ENCODE data around the gene AHR. TPM values are rescaled to one million over a fixed set of nuclear protein-coding genes. Genes with fewer than 3 reads are reported as not detected.

AHR gene
- total RNA-seq, 1 donor from 2014 or later = 1.7 TPM

DNA sequence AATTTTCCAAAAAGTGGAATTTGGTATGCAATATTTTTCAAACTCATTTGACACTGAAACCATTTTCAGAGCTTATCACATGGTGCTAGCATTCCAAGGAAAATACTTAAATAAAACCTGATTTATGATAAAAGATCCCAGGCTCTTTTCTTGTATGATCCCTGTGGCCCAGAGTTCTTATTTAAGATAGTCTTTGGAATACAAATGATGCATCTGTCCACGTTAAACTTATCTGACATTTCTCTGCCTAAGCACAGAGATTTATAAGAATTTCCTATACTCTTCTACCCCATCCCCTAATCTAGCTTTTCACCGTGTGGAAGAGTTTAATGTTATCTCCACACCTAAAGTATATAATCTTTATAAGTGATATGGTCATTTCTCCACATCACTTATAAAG, 66.2 kb downstream of the AHR start:
- no peaks in the 10 kb centered on the region for H3K27me3 Mint-ChIP-seq (ENCODE audit: unreplicated experiment)
- H3K9me3 Mint-ChIP-seq (ENCODE audit: unreplicated experiment) = no peaks in the 10 kb centered on the region
- TF ChIP-seq, protein P1, sequence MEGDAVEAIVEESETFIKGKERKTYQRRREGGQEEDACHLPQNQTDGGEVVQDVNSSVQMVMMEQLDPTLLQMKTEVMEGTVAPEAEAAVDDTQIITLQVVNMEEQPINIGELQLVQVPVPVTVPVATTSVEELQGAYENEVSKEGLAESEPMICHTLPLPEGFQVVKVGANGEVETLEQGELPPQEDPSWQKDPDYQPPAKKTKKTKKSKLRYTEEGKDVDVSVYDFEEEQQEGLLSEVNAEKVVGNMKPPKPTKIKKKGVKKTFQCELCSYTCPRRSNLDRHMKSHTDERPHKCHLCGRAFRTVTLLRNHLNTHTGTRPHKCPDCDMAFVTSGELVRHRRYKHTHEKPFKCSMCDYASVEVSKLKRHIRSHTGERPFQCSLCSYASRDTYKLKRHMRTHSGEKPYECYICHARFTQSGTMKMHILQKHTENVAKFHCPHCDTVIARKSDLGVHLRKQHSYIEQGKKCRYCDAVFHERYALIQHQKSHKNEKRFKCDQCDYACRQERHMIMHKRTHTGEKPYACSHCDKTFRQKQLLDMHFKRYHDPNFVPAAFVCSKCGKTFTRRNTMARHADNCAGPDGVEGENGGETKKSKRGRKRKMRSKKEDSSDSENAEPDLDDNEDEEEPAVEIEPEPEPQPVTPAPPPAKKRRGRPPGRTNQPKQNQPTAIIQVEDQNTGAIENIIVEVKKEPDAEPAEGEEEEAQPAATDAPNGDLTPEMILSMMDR (IDR thresholded peaks at IDR 0.05; ENCODE audit: partially characterized antibody, unreplicated experiment) = no peak
- DNase-seq = no peak
- H3K36me3 Mint-ChIP-seq (ENCODE audit: unreplicated experiment) = no peaks in the 10 kb centered on the region
- no peak overlapping the region for H3K27ac Mint-ChIP-seq (ENCODE audit: unreplicated experiment)
- no peak overlapping the region for H3K4me3 Mint-ChIP-seq (ENCODE audit: unreplicated experiment)
- H3K4me1 Mint-ChIP-seq (ENCODE audit: low read depth, unreplicated experiment) = no peaks in the 10 kb centered on the region

DNA sequence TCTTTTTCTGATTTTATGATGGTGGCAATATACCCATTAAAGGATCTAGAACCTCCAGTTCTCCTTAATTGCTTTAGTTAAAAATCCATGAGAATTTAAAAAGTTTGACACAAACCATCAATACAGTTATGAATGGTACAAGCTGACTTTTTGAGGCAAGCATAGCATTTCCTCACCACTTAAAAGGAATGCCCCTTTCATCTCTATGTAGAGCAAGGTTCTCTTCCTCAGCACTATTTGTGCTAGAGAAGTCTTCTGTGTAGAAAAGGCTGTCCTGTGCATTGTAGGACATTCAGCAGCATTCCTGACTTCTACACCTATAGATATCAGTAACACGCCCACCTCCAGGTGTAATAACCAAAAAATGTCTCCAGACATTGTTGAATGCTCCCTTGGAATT, 67.3 kb downstream of the AHR start:
- TF ChIP-seq, protein P1 (IDR thresholded peaks at IDR 0.05; ENCODE audit: partially characterized antibody, unreplicated experiment) = no peak
- Mint-ChIP-seq H3K27ac (ENCODE audit: unreplicated experiment) (no peak overlapping the region), H3K4me3 (ENCODE audit: unreplicated experiment) (no peak overlapping the region)

DNA sequence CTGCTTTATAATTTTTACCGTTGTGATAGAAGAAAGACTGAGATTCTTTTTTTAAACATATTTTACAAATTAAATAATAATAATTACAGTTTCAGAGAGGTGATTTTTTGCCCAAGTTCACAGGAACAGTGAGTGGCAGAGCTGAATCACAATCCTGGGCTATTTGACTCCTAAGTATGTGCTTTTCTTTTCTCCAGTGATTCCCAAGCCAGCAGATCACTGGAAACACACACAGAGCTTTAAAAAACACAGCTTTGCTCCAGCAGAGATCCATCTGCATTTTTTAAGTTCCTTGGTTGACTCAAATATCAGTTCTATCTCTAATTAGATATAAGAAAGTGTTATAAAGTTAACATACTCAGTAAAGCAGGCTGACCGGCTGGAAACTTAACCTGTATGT, 69.0 kb downstream of the AHR start:
- Mint-ChIP-seq H3K4me3 (ENCODE audit: unreplicated experiment) (no peak overlapping the region), H3K27ac (ENCODE audit: unreplicated experiment) (no peak overlapping the region), H3K9me3 (ENCODE audit: unreplicated experiment) (no peaks in the 10 kb centered on the region), H3K36me3 (ENCODE audit: unreplicated experiment) (no peaks in the 10 kb centered on the region), H3K27me3 (ENCODE audit: unreplicated experiment) (no peaks in the 10 kb centered on the region), H3K4me1 (ENCODE audit: low read depth, unreplicated experiment) (no peaks in the 10 kb centered on the region)
- TF ChIP-seq, protein P1 (IDR thresholded peaks at IDR 0.05; ENCODE audit: partially characterized antibody, unreplicated experiment) = no peak
- no peak for DNase-seq

More for the DNA sequence above, 67.3 kb downstream of the AHR start:
- Mint-ChIP-seq H3K27me3 (ENCODE audit: unreplicated experiment) (no peaks in the 10 kb centered on the region), H3K36me3 (ENCODE audit: unreplicated experiment) (no peaks in the 10 kb centered on the region), H3K4me1 (ENCODE audit: low read depth, unreplicated experiment) (no peaks in the 10 kb centered on the region), H3K9me3 (ENCODE audit: unreplicated experiment) (no peaks in the 10 kb centered on the region)
- DNase-seq = no peak

DNA sequence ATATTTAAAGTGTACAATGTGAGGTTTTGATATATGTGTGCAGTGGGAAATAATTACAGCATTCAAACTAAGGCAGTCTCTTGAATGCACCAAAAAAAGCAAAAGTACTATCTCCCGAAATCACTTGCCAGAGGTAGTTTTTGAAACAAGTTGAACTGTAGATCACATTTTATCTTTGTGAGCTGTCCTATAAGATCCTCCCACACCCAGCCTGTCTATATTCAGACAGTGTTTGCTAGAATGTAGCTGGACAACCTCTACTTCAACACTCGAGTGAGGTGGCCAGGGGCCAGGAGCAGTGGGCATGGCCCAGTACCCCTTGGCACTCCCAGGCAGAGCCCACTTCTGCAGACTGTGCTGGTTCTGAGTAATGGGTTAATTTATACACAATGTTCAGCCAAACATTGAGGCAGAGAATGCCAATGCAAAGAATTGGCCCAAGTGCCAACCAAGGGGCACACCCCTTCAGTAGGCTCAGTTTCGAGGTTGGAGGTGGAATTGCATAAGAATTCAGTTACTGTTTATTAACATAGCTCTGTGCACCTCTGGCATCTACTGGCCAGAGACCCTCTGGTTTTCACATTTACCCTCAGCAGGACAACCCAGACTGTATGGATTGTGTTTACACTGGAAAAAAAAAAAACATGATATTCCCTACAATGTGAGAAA, 70.5 kb downstream of the AHR start:
- DNase-seq = no peak
- TF ChIP-seq, protein P1 (IDR thresholded peaks at IDR 0.05; ENCODE audit: partially characterized antibody, unreplicated experiment) = no peak
- Mint-ChIP-seq H3K4me3 (ENCODE audit: unreplicated experiment) (no peak overlapping the region), H3K4me1 (ENCODE audit: low read depth, unreplicated experiment) (no peaks in the 10 kb centered on the region), H3K9me3 (ENCODE audit: unreplicated experiment) (no peaks in the 10 kb centered on the region), H3K27me3 (ENCODE audit: unreplicated experiment) (no peaks in the 10 kb centered on the region), H3K27ac (ENCODE audit: unreplicated experiment) (no peak overlapping the region), H3K36me3 (ENCODE audit: unreplicated experiment) (no peaks in the 10 kb centered on the region)

DNA sequence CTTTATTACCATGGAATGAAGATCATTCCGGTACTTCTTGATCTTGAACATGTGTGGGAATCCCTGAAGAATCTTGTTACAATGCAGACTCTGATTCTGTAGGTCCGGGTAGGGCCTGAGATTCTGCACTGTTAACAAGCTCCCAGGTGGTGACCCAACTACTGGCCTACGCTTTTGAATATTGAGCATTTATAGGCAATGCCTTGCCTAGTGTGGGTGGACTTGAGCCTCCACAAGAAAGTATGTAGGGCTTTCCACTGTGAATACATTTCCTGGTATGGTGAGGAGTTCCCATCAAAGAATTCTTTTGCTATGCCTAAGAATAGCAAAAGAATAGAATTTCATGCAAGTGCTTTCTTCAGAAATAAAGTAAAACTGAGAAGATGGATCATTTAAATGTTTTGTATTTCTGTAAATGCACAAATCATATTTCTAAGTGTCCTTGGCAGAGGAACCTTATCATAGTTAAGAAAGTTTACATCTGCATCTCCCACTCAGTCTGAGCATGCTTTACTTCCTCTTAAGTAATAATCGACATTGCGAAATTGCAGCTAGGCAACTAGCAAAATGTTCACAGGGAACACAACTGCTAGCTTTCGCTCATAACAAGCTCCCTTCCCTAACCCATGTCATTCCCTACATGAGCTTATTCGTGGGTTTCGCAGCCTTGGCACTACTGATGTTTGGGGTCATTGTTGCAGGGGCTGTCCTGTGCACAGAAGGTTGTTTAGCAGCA, 71.4 kb downstream of the AHR start:
- no peaks in the 10 kb centered on the region for H3K9me3 Mint-ChIP-seq (ENCODE audit: unreplicated experiment)
- DNase-seq = no peak
- no peaks in the 10 kb centered on the region for H3K27me3 Mint-ChIP-seq (ENCODE audit: unreplicated experiment)
- no peaks in the 10 kb centered on the region for H3K4me1 Mint-ChIP-seq (ENCODE audit: low read depth, unreplicated experiment)
- no peak overlapping the region for H3K27ac Mint-ChIP-seq (ENCODE audit: unreplicated experiment)
- H3K36me3 Mint-ChIP-seq (ENCODE audit: unreplicated experiment) = no peaks in the 10 kb centered on the region
- H3K4me3 Mint-ChIP-seq (ENCODE audit: unreplicated experiment) = no peak overlapping the region
- TF ChIP-seq, protein P1 (IDR thresholded peaks at IDR 0.05; ENCODE audit: partially characterized antibody, unreplicated experiment) = no peak
